Fibroblast of villous mesenchyme (primary cell): ENCODE measurements around the gene KIAA0586. TPM values are rescaled to one million over a fixed set of nuclear protein-coding genes. Genes with fewer than 3 reads are reported as not detected.

Experiments used
- DNase-seq: peaks from one replicate; pipeline ENCODE4 v3.0.0-alpha.2; 2010; ENCODE audit warnings: low read depth
- H3K4me3 ChIP-seq: 2 replicates; pipeline ENCODE4 v1.5.1; 2011; ENCODE audit warnings: low read depth, mild to moderate bottlenecking, low read length
- CTCF ChIP-seq: IDR thresholded peaks from 2 replicates; pipeline ENCODE4 v1.5.1; 2012; ENCODE audit warnings: low read depth, mild to moderate bottlenecking, low read length; ENCODE audit not compliant: insufficient read depth
- total RNA-seq: library from RNA; depleted of rRNA; stranded (reverse); fragments of >200 nt; gene quantifications from 2 replicates; pipeline ENCODE4 v1.2.3, GENCODE V29; 2012

KIAA0586 gene
- total RNA-seq, 1 donor: 30.2 TPM

DNA sequence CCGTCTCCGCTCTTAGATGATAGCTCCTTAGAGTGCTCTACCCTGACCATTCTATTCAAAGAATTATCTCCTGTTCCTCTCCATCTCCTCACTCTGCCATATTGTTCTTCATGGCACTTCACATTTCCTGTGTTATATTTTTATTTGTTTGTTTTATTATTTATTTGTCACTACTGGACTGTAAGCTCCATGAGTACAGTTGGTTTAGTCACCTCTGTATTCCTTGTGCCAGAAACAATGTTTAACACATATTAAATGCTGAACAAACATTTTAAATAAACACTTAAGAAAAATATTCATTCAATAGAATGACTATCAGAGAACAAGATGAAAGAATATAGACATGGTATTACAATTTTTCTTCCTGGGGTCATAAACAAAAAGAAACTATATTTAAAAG is 35.6 kb downstream of the KIAA0586 start:
- no peak overlapping the region for H3K4me3 ChIP-seq
- no peak for DNase-seq
- TF ChIP-seq CTCF: no peak

DNA sequence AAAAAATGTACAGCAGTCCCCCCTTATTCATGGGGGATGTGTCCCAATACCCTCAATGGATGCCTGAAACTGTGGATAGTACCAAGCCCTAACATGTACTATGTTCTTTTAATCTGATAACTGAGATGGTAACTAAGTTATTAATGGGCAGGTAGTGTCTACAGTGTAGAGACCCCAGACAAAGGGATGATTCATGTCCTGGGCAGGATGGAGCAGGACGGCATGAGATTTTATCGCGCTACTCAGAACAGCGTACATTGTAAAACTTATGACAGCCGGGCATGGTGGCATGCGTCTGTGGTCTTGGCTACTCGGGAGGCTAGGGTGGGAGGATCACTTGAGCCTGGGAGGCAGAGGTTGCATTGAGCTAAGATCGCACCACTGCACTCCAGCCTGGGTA is 37.1 kb downstream of the KIAA0586 start:
- no peak overlapping the region for H3K4me3 ChIP-seq
- DNase-seq: no peak
- no peak for TF ChIP-seq CTCF

GRCh38 chr14:58465421-58465820 is 37.9 kb downstream of the KIAA0586 start:
- TF ChIP-seq CTCF: no peak
- DNase-seq: peak; percentile 14
- H3K4me3 ChIP-seq: no peak overlapping the region

GRCh38 chr14:58466459-58466858 is 38.9 kb downstream of the KIAA0586 start:
- H3K4me3 ChIP-seq: no peak overlapping the region
- DNase-seq: no peak
- no peak for TF ChIP-seq CTCF

DNA sequence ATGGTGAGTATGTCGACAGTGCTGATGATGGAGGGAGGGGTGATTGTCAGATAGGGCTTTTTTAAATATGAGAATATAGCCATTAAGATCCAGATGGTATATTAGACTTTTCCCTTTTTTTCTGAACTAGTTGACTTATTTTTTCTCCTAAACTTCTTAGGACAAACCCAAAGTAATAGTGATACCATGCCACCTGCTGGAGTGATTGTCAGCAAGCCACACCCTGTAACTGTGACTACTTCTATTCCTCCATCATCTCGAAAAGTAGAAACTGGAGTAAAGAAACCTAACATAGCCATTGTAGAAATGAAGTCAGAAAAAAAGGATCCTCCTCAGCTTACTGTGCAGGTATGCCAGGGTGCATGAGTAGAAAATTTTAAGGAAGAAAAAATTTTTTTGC is 40.1 kb downstream of the KIAA0586 start:
- DNase-seq: no peak
- no peak overlapping the region for H3K4me3 ChIP-seq
- no peak for TF ChIP-seq CTCF

DNA sequence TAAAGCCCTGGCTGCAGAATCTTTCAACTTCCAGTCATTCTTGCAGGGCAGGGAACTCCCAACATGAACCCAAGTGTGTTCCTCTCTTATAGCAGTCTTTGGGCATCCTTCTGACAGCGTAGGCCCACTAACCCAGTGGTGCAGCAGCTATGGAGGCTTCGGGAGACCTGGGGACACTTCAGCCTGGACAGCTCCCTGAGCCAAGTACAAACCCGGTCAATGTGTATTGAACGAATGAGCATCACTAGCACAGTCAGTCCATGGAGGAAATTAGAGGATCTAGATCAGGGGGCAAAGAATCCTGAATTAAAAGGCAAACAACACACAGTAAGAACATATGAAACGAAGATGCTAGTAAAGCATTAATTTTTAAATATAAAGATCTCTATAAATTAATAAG is 41.8 kb downstream of the KIAA0586 start:
- no peak for TF ChIP-seq CTCF
- no peak for DNase-seq

DNA sequence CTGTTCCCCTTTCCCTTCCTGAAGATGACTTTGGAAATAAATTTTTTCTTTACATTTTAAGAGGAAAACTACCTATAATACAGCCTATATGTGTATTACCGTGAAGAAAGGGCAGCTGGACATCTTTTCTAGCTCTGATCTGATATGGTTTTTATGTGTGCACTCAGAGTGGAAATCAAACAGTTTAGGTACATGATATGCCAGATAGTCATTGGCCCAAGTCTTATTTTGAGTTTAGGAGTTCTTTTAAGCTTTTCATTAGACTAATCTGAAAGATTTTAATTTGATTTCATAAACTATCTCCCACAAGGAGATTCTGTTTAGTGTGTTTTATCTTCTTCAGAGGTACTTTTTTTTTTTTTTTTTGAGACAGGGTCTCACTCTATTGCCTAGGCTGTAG is 48.8 kb downstream of the KIAA0586 start:
- no peak overlapping the region for H3K4me3 ChIP-seq
- no peak for DNase-seq
- no peak for TF ChIP-seq CTCF

More for the DNA sequence above, 41.8 kb downstream of the KIAA0586 start:
- H3K4me3 ChIP-seq: no peak overlapping the region
